Right atrium auricular region (tissue), 2 donors: ENCODE results near the gene NUP153. TPM values are rescaled to one million over a fixed set of nuclear protein-coding genes. Genes with fewer than 3 reads are reported as not detected.

ENCODE experiments used
- DNase-seq: peaks from one replicate; pipeline ENCODE4 v3.0.0-alpha.2; 2019; ENCODE audit warnings: low spot score
- H3K27ac ChIP-seq, 2 donors: fragments of 200-600 bp; sonication (generic); 1 replicate in 1 of 2; 2 replicates in 1 of 2; pipeline ENCODE4 v1.5.1; 2016 to 2019
- H3K27me3 ChIP-seq, 2 donors: fragments of 200-600 bp; sonication (generic); one replicate each; pipeline versions ENCODE4 v1.5.1 to v1.6.0; 2017 to 2019
- H3K36me3 ChIP-seq: fragments of 200-600 bp; sonication (generic); one replicate; pipeline ENCODE4 v1.5.1; 2016
- H3K4me1 ChIP-seq, 2 donors: fragments of 200-600 bp; sonication (generic); one replicate each; pipeline versions ENCODE4 v1.5.1 to v1.6.0; 2017 to 2019
- H3K4me3 ChIP-seq, 2 donors: fragments of 200-600 bp; sonication (generic); 1 replicate in 1 of 2; 2 replicates in 1 of 2; pipeline ENCODE4 v1.5.1; 2017 to 2019; ENCODE audit warnings: mild to moderate bottlenecking in 1 of 2, moderate library complexity in 1 of 2
- H3K9me3 ChIP-seq, 2 donors: fragments of 200-600 bp; sonication (generic); one replicate each; pipeline ENCODE4 v1.5.1; 2019
- CTCF ChIP-seq, 2 donors: fragments of 200-600 bp; sonication (generic); IDR thresholded peaks; one replicate each; pipeline ENCODE4 v1.5.1; 2019; ENCODE audit warnings: antibody characterized with exemption in 2 of 2
- total RNA-seq, 2 donors: library from RNA; depleted of rRNA; stranded (reverse); fragments of >200 nt; gene quantifications; one replicate each; pipeline ENCODE4 v1.1.0, GENCODE V29; 2016

Gene NUP153
- total RNA-seq, 2 donors from 2014 or later: 23.1 to 28.5 TPM

GRCh38 chr6:17716221-17716620 lies 9.5 kb upstream of the NUP153 start:
- Histone ChIP-seq H3K27ac (no peak overlapping the region), H3K4me1 (no peaks in the 10 kb centered on the region), H3K27me3 (no peaks in the 10 kb centered on the region), H3K9me3 (no peaks in the 10 kb centered on the region), H3K36me3 (no peaks in the 10 kb centered on the region), H3K4me3 (no peak overlapping the region)
- DNase-seq: no peak
- TF ChIP-seq CTCF (IDR thresholded peaks at IDR 0.05): no peak

GRCh38 chr6:17714879-17715851 lies 8.4 kb upstream of the NUP153 start:
- Histone ChIP-seq H3K4me3 (no peak overlapping the region), H3K27ac (no peak overlapping the region), H3K27me3 (no peaks in the 10 kb centered on the region), H3K4me1 (no peaks in the 10 kb centered on the region), H3K9me3 (no peaks in the 10 kb centered on the region), H3K36me3 (no peaks in the 10 kb centered on the region)
- DNase-seq: no peak
- TF ChIP-seq CTCF (IDR thresholded peaks at IDR 0.05): no peak

- Histone ChIP-seq H3K27ac (no peak overlapping the region), H3K9me3 (no peaks in the 10 kb centered on the region)
Measured at GRCh38 chr6:17714177-17714576, 7.5 kb upstream of the NUP153 start.

GRCh38 chr6:17712576-17712975 lies 5.9 kb upstream of the NUP153 start:
- Histone ChIP-seq H3K4me3 (no peak overlapping the region), H3K4me1 (no peaks in the 10 kb centered on the region), H3K9me3 (no peaks in the 10 kb centered on the region), H3K36me3 (no peaks in the 10 kb centered on the region), H3K27ac (no peak overlapping the region), H3K27me3 (no peaks in the 10 kb centered on the region)
- no peak for TF ChIP-seq CTCF (IDR thresholded peaks at IDR 0.05)
- no peak for DNase-seq

More at GRCh38 chr6:17714177-17714576, 7.5 kb upstream of the NUP153 start:
- DNase-seq: no peak
- no peak overlapping the region for H3K4me3 ChIP-seq
- no peaks in the 10 kb centered on the region for H3K36me3 ChIP-seq
- H3K4me1 ChIP-seq: no peaks in the 10 kb centered on the region
- no peaks in the 10 kb centered on the region for H3K27me3 ChIP-seq
- no peak for TF ChIP-seq CTCF (IDR thresholded peaks at IDR 0.05)

GRCh38 chr6:17710331-17710730 lies 3.6 kb upstream of the NUP153 start:
- TF ChIP-seq CTCF (IDR thresholded peaks at IDR 0.05): no peak
- DNase-seq: no peak

More at GRCh38 chr6:17710331-17710730, 3.6 kb upstream of the NUP153 start:
- Histone ChIP-seq H3K27ac (no peak overlapping the region), H3K4me3 (no peak overlapping the region), H3K9me3 (no peaks in the 10 kb centered on the region), H3K4me1 (no peaks in the 10 kb centered on the region), H3K36me3 (no peaks in the 10 kb centered on the region), H3K27me3 (no peaks in the 10 kb centered on the region)
